ENCODE results near the gene ZNF500.
A peak's percentile ranks its signal among the peaks of the same experiment; 100 is the strongest.

The ZNF500 gene

GRCh38 chr16:4704913-4705312, 62.0 kb downstream of the ZNF500 start:
- DNase-seq (no peak), ATAC-seq (no peak)

- DNase-seq (no peak), ATAC-seq (no peak)
Observed at GRCh38 chr16:4704491-4704890, 62.5 kb downstream of the ZNF500 start.

- ATAC-seq (no peak), DNase-seq (no peak)
Observed at GRCh38 chr16:4703906-4704305, 63.1 kb downstream of the ZNF500 start.

GRCh38 chr16:4702466-4702808, 64.5 kb downstream of the ZNF500 start:
- no peak for ATAC-seq
- DNase-seq: no peak

- DNase-seq (no peak), ATAC-seq (no peak)
Observed at GRCh38 chr16:4701791-4702465, 65.0 kb downstream of the ZNF500 start.

- DNase-seq (no peak), ATAC-seq (no peak)
Observed at GRCh38 chr16:4700997-4701743, 65.8 kb downstream of the ZNF500 start.

- DNase-seq (no peak), ATAC-seq (peak; percentile 75)
Observed at GRCh38 chr16:4700380-4700996, 66.5 kb downstream of the ZNF500 start.

GRCh38 chr16:4699046-4699556, 67.9 kb downstream of the ZNF500 start:
- DNase-seq (no peak), ATAC-seq (no peak)

GRCh38 chr16:4698321-4699045, 68.5 kb downstream of the ZNF500 start:
- DNase-seq (no peak), ATAC-seq (no peak)

Measured in stimulated activated naive CD8-positive, alpha-beta T cell treated with anti-CD3 and anti-CD28 coated beads, Interleukin-15, Interleukin-2, amounts not matched to agents 100 U/mL and 50 U/mL, for 24 hours (primary cell).